Peyer's patch (tissue), 4 donors: ENCODE results near the gene ADAMTS14. TPM values are rescaled to one million over a fixed set of nuclear protein-coding genes. Genes with fewer than 3 reads are reported as not detected.

Source experiments
- DNase-seq, 3 donors: peaks; one replicate each; pipeline ENCODE4 v3.0.0-alpha.2; 2017 to 2019
- H3K27ac ChIP-seq, 4 donors: fragments of 200-600 bp; sonication (generic); one replicate each; pipeline ENCODE4 v1.5.1; 2016 to 2019
- H3K27me3 ChIP-seq, 2 donors: fragments of 200-600 bp; sonication (generic); one replicate each; pipeline ENCODE4 v1.5.1; 2019
- H3K36me3 ChIP-seq, 3 donors: fragments of 200-600 bp; sonication (generic); one replicate each; pipeline ENCODE4 v1.5.1; 2016 to 2019
- H3K4me1 ChIP-seq, 4 donors: fragments of 200-600 bp; sonication (generic); one replicate each; pipeline ENCODE4 v1.5.1; 2016 to 2019
- H3K4me3 ChIP-seq, 4 donors: fragments of 200-600 bp; sonication (generic); 1 replicate in 3 of 4; 2 replicates in 1 of 4; pipeline ENCODE4 v1.5.1; 2016 to 2019; ENCODE audit warnings: mild to moderate bottlenecking in 1 of 4
- H3K9me3 ChIP-seq, 4 donors: fragments of 200-600 bp; sonication (generic); one replicate each; pipeline ENCODE4 v1.5.1; 2016 to 2019; ENCODE audit warnings: mild to moderate bottlenecking in 1 of 4
- CTCF ChIP-seq, 6 experiments: fragments of 450-650 bp in 4 of 6; fragments of 200-600 bp in 2 of 6; sonication (generic) in 1 of 6; IDR thresholded peaks; one replicate each; pipeline ENCODE4 v1.5.1; 2017 to 2019; ENCODE audit warnings: antibody characterized with exemption in 6 of 6, mild to moderate bottlenecking in 3 of 6, moderate library complexity in 1 of 6
- POLR2A ChIP-seq, 2 donors: fragments of 450-650 bp; IDR thresholded peaks; one replicate each; pipeline ENCODE4 v1.5.1; 2017; ENCODE audit warnings: antibody characterized with exemption in 2 of 2, mild to moderate bottlenecking in 2 of 2, moderate library complexity in 2 of 2
- total RNA-seq, 4 donors: library from RNA; depleted of rRNA; stranded (reverse); fragments of >200 nt; gene quantifications; one replicate each; pipeline ENCODE4 v1.1.0, GENCODE V29; 2016

ADAMTS14 gene
- total RNA-seq, 4 donors from 2014 or later: 2.3 to 10.7 (median 4.2) TPM

- no peak for DNase-seq
- Histone ChIP-seq H3K36me3 (no peaks in the 10 kb centered on the region), H3K27ac (no peak overlapping the region), H3K27me3 (no peaks in the 10 kb centered on the region), H3K9me3 (no peaks in the 10 kb centered on the region), H3K4me3 (no peak overlapping the region), H3K4me1 (no peaks in the 10 kb centered on the region)
- no peak for TF ChIP-seq CTCF (IDR thresholded peaks at IDR 0.05)
- TF ChIP-seq POLR2A (IDR thresholded peaks at IDR 0.05): no peak
Observed at GRCh38 chr10:70728328-70728727, 56.0 kb downstream of the ADAMTS14 start.

GRCh38 chr10:70729763-70730357 is 57.6 kb downstream of the ADAMTS14 start:
- no peaks in the 10 kb centered on the region for H3K4me1 ChIP-seq
- DNase-seq: peak in 1 of 3 donors; percentile 54
- H3K4me3 ChIP-seq: no peak overlapping the region
- TF ChIP-seq CTCF (IDR thresholded peaks at IDR 0.05) (no peak), POLR2A (IDR thresholded peaks at IDR 0.05) (no peak)
- no peaks in the 10 kb centered on the region for H3K27me3 ChIP-seq
- no peaks in the 10 kb centered on the region for H3K36me3 ChIP-seq
- no peaks in the 10 kb centered on the region for H3K9me3 ChIP-seq
- H3K27ac ChIP-seq: no peak overlapping the region

GRCh38 chr10:70730955-70731354 is 58.6 kb downstream of the ADAMTS14 start:
- Histone ChIP-seq H3K4me3 (no peak overlapping the region), H3K27ac (no peak overlapping the region), H3K4me1 (no peaks in the 10 kb centered on the region), H3K36me3 (no peaks in the 10 kb centered on the region), H3K9me3 (no peaks in the 10 kb centered on the region), H3K27me3 (no peaks in the 10 kb centered on the region)
- DNase-seq: no peak
- TF ChIP-seq POLR2A (IDR thresholded peaks at IDR 0.05): no peak
- no peak for TF ChIP-seq CTCF (IDR thresholded peaks at IDR 0.05)

GRCh38 chr10:70732569-70732968 is 60.3 kb downstream of the ADAMTS14 start:
- H3K9me3 ChIP-seq: no peaks in the 10 kb centered on the region
- TF ChIP-seq CTCF (IDR thresholded peaks at IDR 0.05) (no peak), POLR2A (IDR thresholded peaks at IDR 0.05) (no peak)
- peaks cover 0 to 12% (median 0%) of the 10 kb centered on the region in 4 donors for H3K4me1 ChIP-seq
- DNase-seq: no peak
- no peaks in the 10 kb centered on the region for H3K27me3 ChIP-seq
- H3K36me3 ChIP-seq: no peaks in the 10 kb centered on the region
- H3K4me3 ChIP-seq: no peak overlapping the region
- no peak overlapping the region for H3K27ac ChIP-seq

- Histone ChIP-seq H3K4me1 (peaks cover 0 to 16% (median 0%) of the 10 kb centered on the region in 4 donors), H3K4me3 (no peak overlapping the region), H3K36me3 (no peaks in the 10 kb centered on the region), H3K27ac (no peak overlapping the region), H3K27me3 (no peaks in the 10 kb centered on the region), H3K9me3 (no peaks in the 10 kb centered on the region)
- DNase-seq: no peak
- TF ChIP-seq CTCF (IDR thresholded peaks at IDR 0.05) (no peak), POLR2A (IDR thresholded peaks at IDR 0.05) (no peak)
Observed at GRCh38 chr10:70733051-70733450, 60.7 kb downstream of the ADAMTS14 start.

GRCh38 chr10:70735161-70735560 is 62.9 kb downstream of the ADAMTS14 start:
- H3K4me3 ChIP-seq: no peak overlapping the region
- TF ChIP-seq CTCF (IDR thresholded peaks at IDR 0.05) (no peak), POLR2A (IDR thresholded peaks at IDR 0.05) (no peak)
- DNase-seq: no peak
- H3K9me3 ChIP-seq: no peaks in the 10 kb centered on the region
- peaks cover 0 to 34% (median 2%) of the 10 kb centered on the region in 4 donors for H3K4me1 ChIP-seq
- no peaks in the 10 kb centered on the region for H3K36me3 ChIP-seq
- H3K27me3 ChIP-seq: no peaks in the 10 kb centered on the region
- no peak overlapping the region for H3K27ac ChIP-seq
